ENCODE results near the gene TUBE1.

TUBE1 gene

DNA sequence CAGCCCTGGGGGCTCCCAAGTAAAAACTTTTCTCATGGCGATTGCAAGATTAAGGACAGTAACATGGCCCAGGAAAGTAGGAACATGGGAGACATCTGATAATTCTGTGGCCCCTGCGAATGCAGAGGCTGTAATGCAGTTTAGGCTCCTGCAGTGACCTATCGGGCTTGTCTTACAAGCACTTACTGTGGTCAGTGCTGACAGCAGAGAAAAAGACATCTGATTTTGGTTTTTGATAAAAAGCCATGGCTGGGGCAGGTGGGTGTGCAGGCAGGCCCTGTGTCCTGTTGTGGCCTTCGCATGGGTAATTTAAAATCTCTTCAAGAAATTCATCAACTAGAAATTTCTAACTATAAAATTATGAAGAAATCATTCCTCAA lies 52.7 kb downstream of the TUBE1 start:
- no peak for DNase-seq (ENCODE audit: low read depth)
- TF ChIP-seq, protein P1, sequence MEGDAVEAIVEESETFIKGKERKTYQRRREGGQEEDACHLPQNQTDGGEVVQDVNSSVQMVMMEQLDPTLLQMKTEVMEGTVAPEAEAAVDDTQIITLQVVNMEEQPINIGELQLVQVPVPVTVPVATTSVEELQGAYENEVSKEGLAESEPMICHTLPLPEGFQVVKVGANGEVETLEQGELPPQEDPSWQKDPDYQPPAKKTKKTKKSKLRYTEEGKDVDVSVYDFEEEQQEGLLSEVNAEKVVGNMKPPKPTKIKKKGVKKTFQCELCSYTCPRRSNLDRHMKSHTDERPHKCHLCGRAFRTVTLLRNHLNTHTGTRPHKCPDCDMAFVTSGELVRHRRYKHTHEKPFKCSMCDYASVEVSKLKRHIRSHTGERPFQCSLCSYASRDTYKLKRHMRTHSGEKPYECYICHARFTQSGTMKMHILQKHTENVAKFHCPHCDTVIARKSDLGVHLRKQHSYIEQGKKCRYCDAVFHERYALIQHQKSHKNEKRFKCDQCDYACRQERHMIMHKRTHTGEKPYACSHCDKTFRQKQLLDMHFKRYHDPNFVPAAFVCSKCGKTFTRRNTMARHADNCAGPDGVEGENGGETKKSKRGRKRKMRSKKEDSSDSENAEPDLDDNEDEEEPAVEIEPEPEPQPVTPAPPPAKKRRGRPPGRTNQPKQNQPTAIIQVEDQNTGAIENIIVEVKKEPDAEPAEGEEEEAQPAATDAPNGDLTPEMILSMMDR (IDR thresholded peaks at IDR 0.05; ENCODE audit: control insufficient read depth, extremely low read depth, insufficient read depth), result no peak
- no peak overlapping the region for H3K4me3 ChIP-seq (ENCODE audit: low read depth, low read length)

DNA sequence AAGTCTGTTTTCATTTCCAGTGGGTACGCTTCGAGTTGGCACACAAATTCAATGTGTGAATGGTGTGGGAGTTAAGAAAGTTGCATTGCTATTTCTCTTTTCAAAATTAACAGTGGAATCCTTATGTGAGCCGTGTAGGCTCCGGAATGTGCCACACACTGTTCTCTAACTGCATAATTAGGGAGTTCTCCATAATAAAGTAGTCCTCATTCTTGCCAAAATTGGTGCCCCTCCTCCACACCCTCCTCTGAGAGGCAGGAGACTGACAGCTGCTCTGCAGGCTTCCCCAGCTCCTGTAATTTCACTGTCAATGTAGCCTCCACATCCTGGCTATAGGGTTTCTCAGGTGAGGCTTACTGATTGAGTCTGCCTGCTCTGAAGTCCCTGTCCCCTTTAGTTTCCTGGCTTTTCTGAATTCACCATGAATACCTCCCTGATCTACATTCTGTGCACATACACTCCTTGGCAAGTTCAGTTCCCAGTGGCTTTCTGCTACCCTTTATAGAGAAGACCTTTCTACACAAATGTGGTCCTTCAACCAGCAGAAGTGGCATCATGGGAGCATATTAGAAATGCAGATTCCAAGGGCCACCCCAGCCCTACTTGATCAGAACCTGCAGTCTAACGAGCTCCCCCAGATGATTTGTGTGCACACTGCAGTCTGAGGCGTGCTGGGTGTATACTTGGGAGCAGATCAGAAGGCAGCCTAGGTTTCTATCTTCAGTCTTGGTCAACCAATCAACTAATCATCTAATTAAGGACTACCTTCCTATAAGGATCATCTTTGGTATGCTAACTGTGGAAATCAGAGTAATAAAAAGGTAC lies 53.3 kb downstream of the TUBE1 start:
- DNase-seq (ENCODE audit: low read depth), result no peak
- TF ChIP-seq, protein P1 (IDR thresholded peaks at IDR 0.05; ENCODE audit: control insufficient read depth, extremely low read depth, insufficient read depth), result no peak
- no peak overlapping the region for H3K4me3 ChIP-seq (ENCODE audit: low read depth, low read length)

DNA sequence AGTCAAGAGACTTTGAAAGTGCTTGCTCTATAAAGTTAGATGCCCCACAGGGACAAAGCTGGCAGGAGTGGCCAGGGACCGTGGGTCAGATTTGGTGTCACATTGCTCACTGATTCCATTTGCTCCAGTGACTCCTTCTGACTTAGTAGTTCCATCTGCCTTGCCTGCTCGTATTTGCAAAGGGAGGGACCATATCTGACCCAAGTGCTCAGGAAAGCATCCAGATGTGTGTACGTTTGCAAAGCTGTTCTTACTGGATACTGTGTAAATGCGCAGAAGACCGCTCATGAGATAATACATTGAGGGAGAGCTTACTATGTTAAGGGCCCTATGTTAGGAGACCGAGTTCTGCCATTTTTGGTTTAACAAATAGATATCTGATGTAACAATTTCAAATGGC lies 54.6 kb downstream of the TUBE1 start:
- no peak overlapping the region for H3K4me3 ChIP-seq (ENCODE audit: low read depth, low read length)
- no peak for DNase-seq (ENCODE audit: low read depth)
- TF ChIP-seq, protein P1 (IDR thresholded peaks at IDR 0.05; ENCODE audit: control insufficient read depth, extremely low read depth, insufficient read depth), result no peak

DNA sequence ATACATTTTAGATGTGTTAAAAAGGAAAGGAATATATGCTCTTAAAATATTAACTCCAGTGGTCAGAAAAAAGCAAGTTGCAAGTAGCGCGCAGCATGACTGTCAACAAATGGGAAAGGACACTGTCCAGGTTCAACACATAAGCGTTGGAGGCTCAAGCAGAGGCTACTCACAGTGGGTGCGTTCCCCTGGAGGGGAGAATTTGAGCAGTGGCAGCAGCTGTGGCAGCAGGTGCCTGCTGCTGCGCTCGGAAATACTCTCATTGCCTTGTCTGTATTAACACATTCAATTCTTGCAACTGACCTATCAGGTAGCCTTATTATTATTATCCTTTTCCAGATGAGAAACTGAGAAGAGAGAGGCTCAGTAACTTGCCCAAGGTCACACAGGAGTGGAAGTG lies 55.3 kb downstream of the TUBE1 start:
- DNase-seq (ENCODE audit: low read depth), result no peak
- TF ChIP-seq, protein P1 (IDR thresholded peaks at IDR 0.05; ENCODE audit: control insufficient read depth, extremely low read depth, insufficient read depth), result no peak
- H3K4me3 ChIP-seq (ENCODE audit: low read depth, low read length), result no peak overlapping the region

DNA sequence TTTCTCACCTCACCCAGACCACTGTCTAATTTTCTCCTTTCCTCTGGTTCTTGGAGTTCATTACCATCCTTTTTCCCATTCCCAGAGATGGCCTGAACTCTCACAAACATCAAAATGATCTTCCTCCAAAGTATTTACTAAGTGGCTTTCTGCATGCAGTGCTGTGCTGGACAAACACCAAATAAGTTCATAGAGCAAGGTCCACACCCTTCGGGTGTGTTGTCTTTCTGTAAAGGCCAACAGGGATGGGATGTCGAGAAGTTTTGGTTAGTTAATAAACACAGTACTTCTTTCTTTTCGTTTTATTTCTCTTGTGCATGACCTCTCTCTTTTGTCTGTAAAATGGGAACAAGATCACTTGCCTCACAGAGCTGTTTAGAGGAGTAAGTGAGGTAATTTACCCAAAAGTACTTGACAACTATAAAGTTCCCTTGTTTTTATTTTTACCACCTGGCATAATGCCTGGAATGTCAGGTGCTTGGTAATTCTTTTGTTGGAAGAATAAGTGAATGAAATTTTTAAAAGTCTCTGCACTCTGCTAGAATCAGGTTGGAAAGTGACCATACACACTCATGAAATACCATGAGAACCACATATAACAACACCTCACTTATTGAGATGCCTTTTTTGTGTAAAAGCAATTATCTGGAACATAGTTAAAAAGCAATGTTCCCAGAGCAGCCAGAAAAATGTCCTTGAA lies 56.2 kb downstream of the TUBE1 start:
- DNase-seq (ENCODE audit: low read depth), result no peak
- TF ChIP-seq, protein P1 (IDR thresholded peaks at IDR 0.05; ENCODE audit: control insufficient read depth, extremely low read depth, insufficient read depth), result no peak

DNA sequence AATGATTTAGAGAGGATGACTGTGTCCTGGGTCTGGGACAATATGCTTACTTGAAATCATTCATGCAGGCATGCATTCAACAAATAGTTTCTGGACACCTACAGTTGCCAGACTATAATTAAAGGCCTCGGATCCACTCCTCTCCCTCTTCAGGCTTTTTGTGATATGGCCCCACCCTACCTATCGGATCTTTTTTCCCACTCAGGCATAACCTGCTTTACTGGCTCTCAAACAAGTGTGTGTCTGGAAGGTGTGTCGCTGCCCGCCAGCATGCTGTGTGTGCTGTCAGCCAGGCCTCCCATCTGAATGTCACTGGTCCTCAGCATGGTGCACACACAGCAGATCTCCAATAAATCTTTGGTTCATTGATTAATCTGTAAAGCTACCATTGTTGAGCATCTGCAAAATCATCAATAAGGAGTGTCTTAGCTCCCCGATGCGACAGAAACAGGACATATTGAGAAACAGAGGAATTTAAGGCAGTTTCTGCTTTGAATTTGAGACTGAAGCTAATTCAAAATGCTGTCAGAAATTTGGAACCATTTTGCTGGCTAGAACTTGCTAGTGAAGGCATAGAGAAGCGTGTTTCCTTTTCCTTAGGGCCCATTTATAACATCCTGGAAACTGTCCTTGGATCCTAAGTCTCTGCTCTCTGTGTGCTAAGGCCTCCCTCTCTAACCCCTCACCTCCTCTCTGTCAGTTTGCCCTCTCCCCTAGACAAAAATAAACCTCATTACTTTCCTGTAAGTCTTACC lies 56.9 kb downstream of the TUBE1 start:
- no peak overlapping the region for H3K4me3 ChIP-seq (ENCODE audit: low read depth, low read length)
- TF ChIP-seq, protein P1 (IDR thresholded peaks at IDR 0.05; ENCODE audit: control insufficient read depth, extremely low read depth, insufficient read depth), result no peak
- DNase-seq (ENCODE audit: low read depth), result no peak

More for the DNA sequence above, 56.2 kb downstream of the TUBE1 start:
- H3K4me3 ChIP-seq (ENCODE audit: low read depth, low read length), result no peak overlapping the region
